Skeletal muscle tissue (tissue), 4 donors: Measurements from ENCODE around the gene OSBPL10. TPM values are rescaled to one million over a fixed set of nuclear protein-coding genes. Genes with fewer than 3 reads are reported as not detected.
"Not testable (repeated sequence)": the region's sequence is repeated elsewhere in the genome, so short reads cannot be mapped to it uniquely, and the experiment has no call there.

Source experiments
- H3K27ac ChIP-seq: one replicate; pipeline ENCODE4 v1.7.0; 2013; ENCODE audit warnings: mild to moderate bottlenecking, low read depth, low read length, inconsistent platforms
- H3K27me3 ChIP-seq, 3 donors: one replicate each; pipeline ENCODE4 v1.7.0; 2013; ENCODE audit warnings: low read length in 3 of 3; ENCODE audit not compliant: control insufficient read depth in 3 of 3, insufficient read depth in 3 of 3
- H3K36me3 ChIP-seq, 3 donors: one replicate each; pipeline ENCODE4 v1.7.0; 2013; ENCODE audit warnings: low read length in 3 of 3; ENCODE audit not compliant: control insufficient read depth in 3 of 3, insufficient read depth in 3 of 3
- H3K4me1 ChIP-seq, 3 donors: one replicate each; pipeline ENCODE4 v1.7.0; 2013; ENCODE audit warnings: low read length in 3 of 3, mild to moderate bottlenecking in 3 of 3; ENCODE audit not compliant: control insufficient read depth in 3 of 3, insufficient read depth in 3 of 3
- H3K4me3 ChIP-seq, 3 donors: one replicate each; pipeline ENCODE4 v1.7.0; 2013; ENCODE audit warnings: low read length in 3 of 3
- H3K9ac ChIP-seq, 3 donors: one replicate each; pipeline ENCODE4 v1.7.0; 2013; ENCODE audit warnings: low read length in 3 of 3, mild to moderate bottlenecking in 3 of 3, moderate library complexity in 2 of 3, low read depth in 1 of 3
- H3K9me3 ChIP-seq, 3 donors: one replicate each; pipeline ENCODE4 v1.7.0; 2013; ENCODE audit warnings: low read length in 3 of 3; ENCODE audit not compliant: control insufficient read depth in 3 of 3
- total RNA-seq: library from RNA; depleted of rRNA; stranded (reverse); fragments of >200 nt; gene quantifications from one replicate; pipeline ENCODE4 v1.2.3, GENCODE V29; 2014
- donor health status: Osteomylitis.

OSBPL10 gene
- total RNA-seq, 1 donor from 2014 or later = 6.8 TPM

GRCh38 chr3:32009957-32010356 lies 28.9 kb upstream of the OSBPL10 start:
- Histone ChIP-seq H3K9me3 (no peaks in the 10 kb centered on the region), H3K27ac (no peak overlapping the region), H3K9ac (no peak overlapping the region), H3K4me1 (no peaks in the 10 kb centered on the region), H3K27me3 (no peaks in the 10 kb centered on the region), H3K4me3 (no peak overlapping the region), H3K36me3 (no peaks in the 10 kb centered on the region)

- H3K27ac ChIP-seq = no peak overlapping the region
- H3K9ac ChIP-seq = no peak overlapping the region
- no peaks in the 10 kb centered on the region for H3K36me3 ChIP-seq
- no peak overlapping the region for H3K4me3 ChIP-seq
- H3K4me1 ChIP-seq = no peaks in the 10 kb centered on the region
- H3K27me3 ChIP-seq = no peaks in the 10 kb centered on the region
- H3K9me3 ChIP-seq = no peaks in the 10 kb centered on the region
Measured at GRCh38 chr3:32009101-32009500, 28.0 kb upstream of the OSBPL10 start.

- Histone ChIP-seq H3K36me3 (no peaks in the 10 kb centered on the region), H3K9ac (no peak overlapping the region), H3K4me3 (no peak overlapping the region), H3K27ac (no peak overlapping the region), H3K9me3 (no peaks in the 10 kb centered on the region), H3K27me3 (no peaks in the 10 kb centered on the region), H3K4me1 (no peaks in the 10 kb centered on the region)
Measured at GRCh38 chr3:32004113-32004765, 23.2 kb upstream of the OSBPL10 start.

GRCh38 chr3:32003380-32003779 lies 22.3 kb upstream of the OSBPL10 start:
- Histone ChIP-seq H3K27ac (no peak overlapping the region), H3K27me3 (no peaks in the 10 kb centered on the region), H3K4me3 (no peak overlapping the region), H3K4me1 (no peaks in the 10 kb centered on the region), H3K36me3 (no peaks in the 10 kb centered on the region), H3K9me3 (no peaks in the 10 kb centered on the region), H3K9ac (no peak overlapping the region)

GRCh38 chr3:32002561-32003368 lies 21.7 kb upstream of the OSBPL10 start:
- Histone ChIP-seq H3K27me3 (no peaks in the 10 kb centered on the region), H3K9me3 (no peaks in the 10 kb centered on the region), H3K36me3 (no peaks in the 10 kb centered on the region), H3K27ac (no peak overlapping the region), H3K4me3 (no peak overlapping the region), H3K4me1 (no peaks in the 10 kb centered on the region), H3K9ac (no peak overlapping the region)

- Histone ChIP-seq H3K9ac (no peak overlapping the region), H3K4me3 (no peak overlapping the region), H3K4me1 (no peaks in the 10 kb centered on the region), H3K27me3 (no peaks in the 10 kb centered on the region), H3K27ac (no peak overlapping the region), H3K36me3 (no peaks in the 10 kb centered on the region), H3K9me3 (no peaks in the 10 kb centered on the region)
Measured at GRCh38 chr3:32000877-32001276, 19.8 kb upstream of the OSBPL10 start.

GRCh38 chr3:31999907-32000439 lies 18.9 kb upstream of the OSBPL10 start:
- no peaks in the 10 kb centered on the region for H3K36me3 ChIP-seq
- H3K27me3 ChIP-seq = no peaks in the 10 kb centered on the region
- no peaks in the 10 kb centered on the region for H3K4me1 ChIP-seq
- no peaks in the 10 kb centered on the region for H3K9me3 ChIP-seq
- no peak overlapping the region for H3K4me3 ChIP-seq
- H3K27ac ChIP-seq = no peak overlapping the region
- H3K9ac ChIP-seq = no peak overlapping the region

GRCh38 chr3:31997500-31997899 lies 16.4 kb upstream of the OSBPL10 start:
- H3K27me3 ChIP-seq = no peaks in the 10 kb centered on the region
- H3K27ac ChIP-seq = no peak overlapping the region
- H3K4me3 ChIP-seq = no peak overlapping the region
- no peaks in the 10 kb centered on the region for H3K9me3 ChIP-seq
- no peaks in the 10 kb centered on the region for H3K36me3 ChIP-seq
- no peak overlapping the region for H3K9ac ChIP-seq
- H3K4me1 ChIP-seq = no peaks in the 10 kb centered on the region

GRCh38 chr3:31996195-31996594 lies 15.1 kb upstream of the OSBPL10 start:
- Histone ChIP-seq H3K9me3 (no peaks in the 10 kb centered on the region), H3K4me1 (no peaks in the 10 kb centered on the region), H3K9ac (no peak overlapping the region), H3K36me3 (no peaks in the 10 kb centered on the region), H3K27ac (no peak overlapping the region), H3K27me3 (no peaks in the 10 kb centered on the region), H3K4me3 (no peak overlapping the region)

- not testable (repeated sequence) for H3K4me3 ChIP-seq, H3K27ac ChIP-seq, H3K9me3 ChIP-seq, H3K4me1 ChIP-seq, H3K36me3 ChIP-seq, H3K9ac ChIP-seq, H3K27me3 ChIP-seq
Measured at GRCh38 chr3:31995026-31995425, 14.0 kb upstream of the OSBPL10 start.
